ENCODE measurements around the gene PRDM11.

DNA sequence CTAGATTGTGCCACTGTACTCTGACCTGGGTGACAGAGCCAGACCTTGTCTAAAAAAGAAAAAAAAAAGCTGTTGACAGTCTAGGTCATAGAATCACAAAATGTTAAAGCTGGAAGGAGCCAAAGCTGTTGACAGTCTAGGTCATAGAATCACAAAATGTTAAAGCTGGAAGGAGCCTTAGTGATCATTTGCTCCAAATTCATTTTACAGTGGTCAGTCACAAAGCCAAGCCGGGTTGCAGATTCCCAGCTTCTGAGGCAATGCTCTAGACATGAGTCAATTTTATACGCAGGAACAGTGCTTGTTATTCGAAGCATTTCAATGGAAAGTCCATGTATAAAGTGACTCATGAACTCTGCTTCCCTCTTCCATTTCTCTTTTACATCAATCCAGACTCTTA is 92.3 kb downstream of the PRDM11 start:
- TF ChIP-seq, protein P1, sequence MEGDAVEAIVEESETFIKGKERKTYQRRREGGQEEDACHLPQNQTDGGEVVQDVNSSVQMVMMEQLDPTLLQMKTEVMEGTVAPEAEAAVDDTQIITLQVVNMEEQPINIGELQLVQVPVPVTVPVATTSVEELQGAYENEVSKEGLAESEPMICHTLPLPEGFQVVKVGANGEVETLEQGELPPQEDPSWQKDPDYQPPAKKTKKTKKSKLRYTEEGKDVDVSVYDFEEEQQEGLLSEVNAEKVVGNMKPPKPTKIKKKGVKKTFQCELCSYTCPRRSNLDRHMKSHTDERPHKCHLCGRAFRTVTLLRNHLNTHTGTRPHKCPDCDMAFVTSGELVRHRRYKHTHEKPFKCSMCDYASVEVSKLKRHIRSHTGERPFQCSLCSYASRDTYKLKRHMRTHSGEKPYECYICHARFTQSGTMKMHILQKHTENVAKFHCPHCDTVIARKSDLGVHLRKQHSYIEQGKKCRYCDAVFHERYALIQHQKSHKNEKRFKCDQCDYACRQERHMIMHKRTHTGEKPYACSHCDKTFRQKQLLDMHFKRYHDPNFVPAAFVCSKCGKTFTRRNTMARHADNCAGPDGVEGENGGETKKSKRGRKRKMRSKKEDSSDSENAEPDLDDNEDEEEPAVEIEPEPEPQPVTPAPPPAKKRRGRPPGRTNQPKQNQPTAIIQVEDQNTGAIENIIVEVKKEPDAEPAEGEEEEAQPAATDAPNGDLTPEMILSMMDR (IDR thresholded peaks at IDR 0.05): no peak
- TF ChIP-seq POLR2AphosphoS5 (IDR thresholded peaks at IDR 0.05) (no peak), POLR2A (IDR thresholded peaks at IDR 0.05) (no peak), EP300 (IDR thresholded peaks at IDR 0.05) (no peak)
